Activated gamma-delta T cell (primary cell): ENCODE data around the gene COQ2.
"Not testable (repeated sequence)": the region's sequence is repeated elsewhere in the genome, so short reads cannot be mapped to it uniquely, and the experiment has no call there.

Experiments
- DNase-seq: peaks from one replicate; lab custom pipeline; 2025; lab: John Stamatoyannopoulos, UW

Gene COQ2

DNA sequence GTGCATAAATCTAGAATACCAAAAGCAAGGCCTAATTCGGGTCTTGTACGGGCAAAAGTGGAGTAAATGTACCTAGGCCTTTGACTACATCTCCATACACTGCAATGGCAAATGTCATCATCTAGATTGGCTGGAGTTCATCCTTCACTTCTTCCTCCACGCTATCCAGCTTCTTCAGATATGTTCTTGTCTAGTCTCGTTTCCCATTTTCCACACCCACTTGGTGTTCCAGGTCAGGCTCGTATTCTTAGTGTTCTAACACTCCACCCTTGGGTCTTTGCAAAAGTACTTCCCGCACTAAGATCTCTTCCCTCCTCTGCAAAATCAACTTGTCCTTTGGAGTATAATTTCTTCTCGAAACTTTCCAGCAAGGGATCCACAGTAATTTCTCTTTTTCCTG, 1.4 kb downstream of the COQ2 start:
- no peak for DNase-seq

GRCh38 chr4:83282049-83282535, 2.5 kb downstream of the COQ2 start:
- DNase-seq: no peak

- no peak for DNase-seq
Observed at GRCh38 chr4:83281307-83281706, 3.3 kb downstream of the COQ2 start.

- no peak for DNase-seq
Observed at GRCh38 chr4:83276299-83277040, 8.1 kb downstream of the COQ2 start.

- not testable (repeated sequence) for DNase-seq
Observed at GRCh38 chr4:83273926-83274325, 10.7 kb downstream of the COQ2 start.

DNA sequence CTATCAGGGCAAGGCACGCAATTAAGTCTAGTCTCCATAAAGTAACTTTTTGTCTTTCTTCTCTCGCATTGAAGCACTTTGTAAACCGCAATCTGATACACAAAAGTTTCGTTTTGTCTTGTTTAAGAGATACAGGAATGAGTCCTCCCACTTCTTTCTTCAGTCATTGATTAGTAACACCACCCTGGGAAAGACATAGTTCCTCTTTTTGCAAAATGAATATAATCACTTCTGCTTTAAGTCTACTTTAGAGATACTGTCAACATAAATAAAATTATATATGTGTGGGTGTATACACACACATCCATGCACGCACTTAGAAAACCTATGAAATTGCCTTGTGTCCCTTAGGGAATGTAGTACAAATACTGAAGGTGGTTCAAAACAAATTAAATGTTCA, 11.7 kb downstream of the COQ2 start:
- no peak for DNase-seq

DNA sequence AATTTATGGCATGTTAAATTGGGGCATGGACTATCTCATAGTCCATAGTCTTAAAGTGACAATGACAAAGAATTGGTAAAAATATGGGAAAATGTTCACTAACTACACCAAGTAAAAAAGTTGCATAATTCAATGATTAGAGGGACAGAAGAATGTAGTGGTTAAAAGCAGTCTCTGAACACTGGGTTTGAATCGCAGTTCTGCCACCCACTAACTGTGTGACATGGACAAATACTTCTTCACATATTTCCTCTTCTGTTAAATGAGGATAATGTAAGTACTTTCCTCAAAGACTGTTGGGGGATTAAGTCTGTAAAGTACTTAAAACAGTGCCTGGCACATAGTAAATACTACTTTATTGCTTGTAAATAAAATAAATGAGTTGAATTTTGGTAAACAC, 15.3 kb downstream of the COQ2 start:
- no peak for DNase-seq

DNA sequence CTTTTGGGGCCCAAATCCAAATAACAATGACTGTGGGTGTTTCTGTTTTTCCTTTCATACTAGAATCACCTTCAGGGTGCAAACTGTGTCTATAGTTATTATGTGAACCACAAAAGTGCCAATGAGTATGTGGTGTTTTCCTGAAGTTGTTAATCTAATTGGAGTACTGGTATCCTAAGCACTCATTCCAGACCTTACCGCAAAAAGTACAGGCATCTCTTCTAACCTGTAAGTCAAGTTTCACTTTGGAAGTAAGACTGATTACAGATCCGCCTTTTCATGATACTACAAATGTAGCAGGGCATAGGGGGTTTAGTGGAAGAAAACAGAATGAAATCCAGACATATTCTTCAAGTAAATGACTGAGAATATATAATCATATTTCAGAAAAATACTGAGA, 16.1 kb downstream of the COQ2 start:
- no peak for DNase-seq

- DNase-seq: no peak
Observed at GRCh38 chr4:83267830-83268475, 16.6 kb downstream of the COQ2 start.

DNA sequence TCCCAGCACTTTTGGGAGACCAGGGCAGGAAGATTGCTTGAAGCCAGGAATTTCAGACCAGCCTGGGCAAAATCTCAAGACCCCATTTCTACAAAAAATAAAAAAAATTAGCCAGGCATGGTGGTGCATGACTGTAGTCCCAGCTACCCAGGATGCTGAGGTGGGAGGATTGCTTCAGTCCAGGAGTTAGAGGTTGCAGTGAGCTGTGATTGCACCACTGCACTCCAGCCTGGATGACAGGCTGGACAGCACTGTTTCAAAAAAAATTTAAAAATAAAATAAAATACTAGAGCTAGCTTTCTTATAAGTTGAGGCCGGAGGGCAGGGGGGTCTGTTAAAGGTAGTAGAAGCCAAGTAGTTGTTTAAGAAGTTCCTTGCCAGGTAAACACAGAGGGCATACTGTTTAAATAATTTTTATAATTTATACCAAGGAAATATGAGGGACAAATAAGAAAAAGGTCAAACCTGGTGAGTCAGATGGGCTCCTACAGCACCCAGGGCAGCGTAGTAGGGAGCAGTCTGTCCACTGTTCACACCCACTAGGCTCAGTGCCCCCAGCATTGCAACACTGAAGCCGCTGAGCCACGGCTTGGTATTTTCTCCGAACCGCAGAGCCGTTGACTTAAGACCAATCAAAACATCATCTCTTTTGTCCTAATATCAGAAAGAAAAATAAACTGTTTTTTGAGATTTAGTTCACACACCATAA, 17.3 kb downstream of the COQ2 start:
- DNase-seq: no peak

GRCh38 chr4:83266689-83267088, 17.9 kb downstream of the COQ2 start:
- no peak for DNase-seq

DNA sequence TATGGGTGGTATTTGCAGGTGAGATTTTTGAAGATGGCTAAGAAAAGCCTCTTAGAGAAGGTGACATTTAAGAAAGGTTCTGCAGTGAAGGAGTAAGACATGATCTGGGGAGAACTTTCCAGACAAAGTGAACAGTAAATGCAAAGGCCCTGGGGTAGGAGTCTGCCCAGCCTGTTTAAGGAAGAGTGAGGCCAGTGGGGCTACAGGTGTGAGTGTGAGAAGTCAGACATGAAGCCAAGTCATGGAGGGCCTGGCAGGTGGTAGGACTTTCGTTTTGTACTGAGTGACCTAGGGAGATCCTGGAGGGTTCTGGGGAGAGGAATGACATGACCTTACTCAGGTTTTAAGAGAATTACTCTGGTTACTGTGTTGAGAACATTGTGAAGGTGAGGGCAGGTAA, 21.5 kb downstream of the COQ2 start:
- no peak for DNase-seq

DNA sequence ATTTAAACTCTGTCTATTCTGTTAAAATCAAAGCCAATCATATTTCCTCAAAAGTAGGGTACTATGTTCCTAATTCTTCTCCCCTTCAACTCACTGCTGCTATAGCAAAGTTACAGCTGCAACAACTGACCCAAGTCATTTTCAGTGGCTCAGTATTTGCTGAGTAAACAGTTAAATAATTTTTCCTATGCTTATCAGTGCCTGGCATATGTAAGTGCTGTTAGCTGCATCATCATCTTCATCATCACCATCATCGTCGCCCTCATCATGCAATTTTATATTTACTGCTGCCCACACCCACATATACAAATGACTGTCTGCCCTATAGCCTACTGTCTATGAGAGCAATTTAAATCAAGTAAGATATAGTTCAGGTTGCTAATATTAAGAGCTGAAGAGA, 21.9 kb downstream of the COQ2 start:
- DNase-seq: no peak

DNA sequence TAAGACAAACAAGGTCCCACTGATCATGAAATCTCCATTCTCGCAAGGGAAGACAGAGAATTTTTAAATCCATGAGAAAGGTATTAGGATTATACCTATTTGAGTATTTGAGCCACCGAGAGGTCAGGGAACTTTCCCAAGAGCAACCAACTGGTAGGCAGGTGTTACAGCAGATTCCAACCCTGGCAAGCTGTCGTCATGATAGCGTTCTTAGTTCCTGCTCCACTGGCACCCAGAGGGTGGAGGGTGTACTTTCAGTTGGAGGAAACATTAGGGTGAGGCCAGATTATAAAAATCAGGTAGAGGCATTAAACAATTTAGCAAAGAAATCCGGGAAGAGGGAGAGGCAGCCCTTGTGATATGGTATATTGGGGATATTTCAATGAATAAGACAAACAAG, 23.3 kb downstream of the COQ2 start:
- no peak for DNase-seq

GRCh38 chr4:83259586-83259985, 25.0 kb downstream of the COQ2 start:
- no peak for DNase-seq

DNA sequence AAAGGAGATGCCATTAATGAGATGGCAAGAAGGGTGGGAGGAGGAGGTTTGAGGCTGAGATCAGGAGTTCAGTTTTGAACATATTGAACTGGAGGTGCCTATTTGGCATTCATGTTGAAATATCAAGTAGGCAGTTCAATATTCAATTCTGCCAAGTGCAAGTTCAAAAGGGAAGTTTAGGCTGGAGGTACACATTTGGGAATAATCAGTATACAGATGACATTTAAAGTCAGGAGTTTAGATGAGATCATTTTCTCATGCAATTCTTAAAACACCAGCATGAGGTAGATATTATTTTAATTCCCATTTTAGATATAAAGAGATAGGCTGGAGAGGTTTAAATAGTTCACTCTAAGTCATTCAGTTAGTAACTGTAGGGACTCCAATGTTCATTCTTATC, 26.1 kb downstream of the COQ2 start:
- DNase-seq: no peak

DNA sequence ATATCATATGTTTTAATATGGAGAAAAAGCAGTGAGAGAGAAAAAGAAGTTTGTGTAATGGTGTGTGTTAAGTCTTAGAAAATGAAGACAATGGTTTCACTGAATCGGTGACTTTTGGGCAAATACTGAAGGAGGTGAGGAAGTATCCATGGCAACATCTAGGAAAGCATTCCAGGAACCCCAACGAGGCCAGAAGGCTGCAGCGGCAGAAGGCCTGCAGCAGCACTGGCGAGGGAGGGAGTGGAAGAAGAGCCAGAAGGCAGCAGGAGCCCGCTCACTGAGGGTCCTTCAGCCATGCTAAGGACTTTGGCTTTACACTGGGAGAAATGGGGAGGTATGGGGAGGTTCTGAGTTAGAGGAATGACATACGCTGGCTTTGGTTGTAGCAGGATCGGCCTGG, 26.8 kb downstream of the COQ2 start:
- no peak for DNase-seq

DNA sequence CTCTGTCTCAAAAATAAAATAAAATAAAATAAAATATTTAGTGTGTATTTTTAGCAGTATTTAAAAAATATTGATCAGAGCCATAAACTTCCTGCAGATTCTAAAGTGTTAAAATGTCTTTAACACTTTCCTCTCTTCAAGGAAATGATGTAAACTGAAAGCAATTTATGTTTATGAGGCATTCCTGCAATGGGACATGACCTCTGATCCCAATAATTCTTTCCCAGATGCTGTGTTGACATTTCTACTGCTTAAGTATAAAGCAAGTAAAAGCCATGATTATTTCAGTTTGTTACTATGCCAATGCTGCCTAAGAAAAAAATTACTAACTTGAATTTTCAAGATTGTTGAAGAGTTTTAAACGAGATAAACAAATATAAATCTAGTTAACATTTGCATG, 29.0 kb downstream of the COQ2 start:
- no peak for DNase-seq

GRCh38 chr4:83252782-83253405, 31.7 kb downstream of the COQ2 start:
- DNase-seq: no peak

GRCh38 chr4:83251447-83251830, 33.2 kb downstream of the COQ2 start:
- no peak for DNase-seq

- no peak for DNase-seq
Observed at GRCh38 chr4:83250687-83251446, 33.7 kb downstream of the COQ2 start.

- no peak for DNase-seq
Observed at GRCh38 chr4:83248486-83248885, 36.1 kb downstream of the COQ2 start.
